ENCODE results near the gene ITGB8.
"Not testable (repeated sequence)": the region's sequence is repeated elsewhere in the genome, so short reads cannot be mapped to it uniquely, and the experiment has no call there.

Gene ITGB8

GRCh38 chr7:20385126-20385525, 54.4 kb downstream of the ITGB8 start:
- DNase-seq: no peak

DNA sequence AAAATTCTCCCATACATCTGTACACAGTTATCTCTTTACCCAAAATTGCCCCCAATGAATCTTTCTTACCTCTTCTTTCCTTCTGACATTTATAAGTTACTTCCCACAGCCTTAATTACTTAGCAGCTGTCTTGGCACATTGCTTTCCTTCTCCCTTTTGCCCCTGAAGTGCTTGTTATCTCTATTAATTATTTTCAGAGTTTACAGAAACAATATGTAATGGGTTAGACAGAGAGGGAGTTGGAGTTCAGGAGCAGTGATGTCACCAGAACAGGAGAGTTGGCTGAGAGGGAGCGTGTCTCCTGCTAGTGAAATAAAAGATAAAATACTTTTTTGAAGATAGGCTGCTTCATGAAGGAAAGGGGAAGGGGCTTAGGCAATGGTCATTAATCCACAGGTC, 57.4 kb downstream of the ITGB8 start:
- DNase-seq: no peak

DNA sequence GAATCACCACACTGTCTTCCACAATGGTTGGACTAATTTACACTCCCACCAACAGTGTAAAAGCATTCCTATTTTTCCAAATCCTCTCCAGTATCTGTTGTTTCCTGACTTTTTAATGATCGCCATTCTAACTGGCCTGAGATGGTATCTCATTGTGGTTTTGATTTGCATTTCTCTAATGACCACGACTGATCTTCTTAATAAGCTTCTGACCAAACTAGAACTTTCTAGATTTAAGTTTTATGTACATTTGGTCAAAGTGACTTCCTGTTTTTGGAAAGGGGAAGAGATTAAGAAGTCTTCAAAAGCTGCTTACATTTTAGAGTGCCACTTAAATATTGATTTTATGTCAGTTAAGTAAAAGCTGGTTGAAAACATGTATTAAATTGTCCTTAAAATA, 58.5 kb downstream of the ITGB8 start:
- DNase-seq: not testable (repeated sequence)

DNA sequence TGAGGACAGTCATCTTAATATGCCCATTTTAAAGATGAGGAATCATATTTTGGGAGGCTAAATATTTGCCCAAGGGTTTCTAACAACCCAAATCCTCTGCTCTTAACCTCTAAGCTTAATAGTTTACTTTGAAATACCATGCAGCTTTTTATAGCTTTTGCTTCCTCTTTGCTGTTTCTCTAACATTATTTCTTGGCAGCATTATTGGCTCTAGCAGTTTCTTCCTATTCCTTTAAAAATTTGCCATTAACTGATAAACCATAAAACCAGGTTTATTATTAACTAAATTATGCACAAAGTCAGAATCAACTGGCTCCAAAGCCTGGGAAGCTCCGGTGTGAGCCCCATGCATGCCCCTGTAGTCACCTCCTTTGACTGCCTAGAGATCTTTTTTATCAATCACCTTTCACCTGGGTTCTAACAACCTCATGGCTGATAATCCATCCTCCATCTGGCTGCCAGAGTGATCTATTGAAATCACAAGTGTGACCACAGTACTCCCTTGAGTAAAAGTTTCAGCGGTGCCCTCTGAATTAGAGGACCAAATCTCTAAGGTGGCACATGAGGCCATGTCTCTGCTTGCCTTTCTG, 62.4 kb downstream of the ITGB8 start:
- no peak for DNase-seq

DNA sequence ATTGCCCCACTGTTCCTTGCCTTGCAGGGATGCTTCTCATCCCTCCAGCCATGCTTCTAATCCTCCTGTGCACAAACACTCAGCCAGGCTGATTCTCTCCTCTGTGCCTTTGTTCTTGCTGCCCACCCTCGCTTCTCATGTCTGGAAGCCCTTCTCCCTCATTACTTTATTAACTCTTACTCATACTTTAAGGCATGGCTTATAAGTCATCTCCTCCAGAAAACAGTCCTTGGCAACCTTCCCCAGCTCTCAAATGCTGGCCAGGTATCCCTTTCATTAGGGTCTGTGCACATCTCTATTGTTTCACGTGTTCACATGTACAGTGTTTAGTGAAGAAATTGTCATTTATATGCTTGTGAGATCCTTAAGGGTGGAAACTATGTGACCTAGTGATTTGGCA, 62.9 kb downstream of the ITGB8 start:
- DNase-seq: no peak

DNA sequence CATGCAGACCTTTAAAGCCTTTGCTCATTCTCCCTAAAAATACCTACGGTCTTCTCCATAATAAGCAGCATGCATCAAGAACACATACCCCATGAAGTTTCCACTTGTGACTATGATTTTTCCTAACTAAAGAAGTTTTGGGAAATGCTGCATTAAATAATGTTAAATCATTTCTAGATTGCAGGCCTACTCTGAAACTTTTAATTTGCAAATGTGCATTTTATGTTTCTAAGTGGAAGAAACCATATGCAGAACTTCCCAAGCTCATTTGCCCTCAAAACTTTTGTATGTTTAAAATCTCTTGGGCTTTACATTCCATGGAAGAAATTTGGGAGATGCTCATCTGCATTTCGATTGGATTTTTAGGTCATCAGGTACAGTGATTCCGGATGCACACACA, 63.6 kb downstream of the ITGB8 start:
- DNase-seq: no peak

- no peak for DNase-seq
These were observed 64.4 kb downstream of the ITGB8 start for GRCh38 chr7:20395104-20395503.

- no peak for DNase-seq
These were observed 64.8 kb downstream of the ITGB8 start for GRCh38 chr7:20395511-20395910.

- no peak for DNase-seq
These were observed 68.8 kb downstream of the ITGB8 start for GRCh38 chr7:20399521-20399920.

DNA sequence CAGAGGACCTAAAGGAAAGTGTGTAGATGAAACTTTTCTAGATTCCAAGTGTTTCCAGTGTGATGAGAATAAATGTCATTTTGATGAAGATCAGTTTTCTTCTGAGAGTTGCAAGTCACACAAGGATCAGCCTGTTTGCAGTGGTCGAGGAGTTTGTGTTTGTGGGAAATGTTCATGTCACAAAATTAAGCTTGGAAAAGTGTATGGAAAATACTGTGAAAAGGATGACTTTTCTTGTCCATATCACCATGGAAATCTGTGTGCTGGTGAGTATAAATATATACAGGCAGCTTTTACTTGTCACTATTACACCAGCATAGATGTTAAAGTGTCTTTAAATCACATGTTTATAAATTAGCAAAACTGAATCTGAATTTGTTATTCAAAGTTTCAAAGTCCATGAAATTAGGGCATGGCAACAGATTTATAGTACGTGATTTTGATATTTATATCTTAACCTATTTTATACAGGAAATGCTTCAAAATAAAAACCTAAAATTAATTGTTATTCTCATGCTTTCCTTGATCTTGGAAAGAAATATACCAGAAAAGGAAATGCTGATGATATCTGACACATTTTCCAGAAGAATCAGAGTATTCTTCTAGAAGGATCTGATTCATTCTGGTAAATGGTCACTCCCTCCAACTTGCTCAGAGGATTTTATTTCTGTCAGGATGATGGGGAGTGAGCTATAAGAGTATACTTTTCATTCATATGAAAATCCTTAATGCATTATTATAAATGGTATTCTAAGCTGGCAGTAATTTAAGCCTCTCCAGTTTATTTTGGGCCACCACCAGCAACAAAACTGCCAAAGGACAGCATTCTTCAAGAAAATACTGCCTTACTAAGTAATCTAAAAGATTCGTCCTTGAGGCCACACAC, 71.4 kb downstream of the ITGB8 start:
- DNase-seq: no peak

GRCh38 chr7:20402747-20403230, 72.1 kb downstream of the ITGB8 start:
- DNase-seq: no peak

DNA sequence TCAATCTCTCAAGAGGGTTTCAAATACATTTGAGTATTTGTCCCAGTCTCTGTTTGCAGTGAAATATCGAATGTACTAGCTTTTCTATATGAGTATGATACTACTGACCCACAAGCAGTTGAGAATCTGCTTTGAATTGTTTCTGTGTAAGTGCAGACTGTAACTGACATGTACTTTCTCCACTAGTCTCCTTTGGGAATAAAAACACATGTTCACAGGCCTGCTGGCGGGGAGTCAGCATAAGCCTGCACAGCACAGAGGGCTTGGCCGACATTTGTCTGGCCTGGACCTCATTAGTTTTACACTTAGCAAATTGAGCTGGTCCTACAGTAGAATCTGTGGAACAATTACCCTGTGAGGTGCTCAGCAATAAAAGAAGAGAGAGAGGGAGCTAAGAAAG, 72.6 kb downstream of the ITGB8 start:
- no peak for DNase-seq

DNA sequence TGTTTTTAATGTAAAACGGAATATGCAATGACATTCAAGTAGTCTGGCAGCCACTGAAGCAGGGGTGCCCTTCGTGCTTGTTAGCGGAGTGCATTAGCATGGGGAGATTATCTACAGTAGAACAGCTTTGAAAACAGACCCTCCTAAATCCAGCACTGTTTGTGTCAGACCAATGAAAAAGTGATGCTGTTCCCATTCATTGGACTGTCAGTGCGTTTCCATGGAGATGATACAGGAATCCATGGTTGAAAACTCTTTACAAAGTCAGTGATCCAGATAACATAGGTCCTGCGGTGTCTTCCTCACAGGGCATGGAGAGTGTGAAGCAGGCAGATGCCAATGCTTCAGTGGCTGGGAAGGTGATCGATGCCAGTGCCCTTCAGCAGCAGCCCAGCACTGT, 73.6 kb downstream of the ITGB8 start:
- DNase-seq: no peak

DNA sequence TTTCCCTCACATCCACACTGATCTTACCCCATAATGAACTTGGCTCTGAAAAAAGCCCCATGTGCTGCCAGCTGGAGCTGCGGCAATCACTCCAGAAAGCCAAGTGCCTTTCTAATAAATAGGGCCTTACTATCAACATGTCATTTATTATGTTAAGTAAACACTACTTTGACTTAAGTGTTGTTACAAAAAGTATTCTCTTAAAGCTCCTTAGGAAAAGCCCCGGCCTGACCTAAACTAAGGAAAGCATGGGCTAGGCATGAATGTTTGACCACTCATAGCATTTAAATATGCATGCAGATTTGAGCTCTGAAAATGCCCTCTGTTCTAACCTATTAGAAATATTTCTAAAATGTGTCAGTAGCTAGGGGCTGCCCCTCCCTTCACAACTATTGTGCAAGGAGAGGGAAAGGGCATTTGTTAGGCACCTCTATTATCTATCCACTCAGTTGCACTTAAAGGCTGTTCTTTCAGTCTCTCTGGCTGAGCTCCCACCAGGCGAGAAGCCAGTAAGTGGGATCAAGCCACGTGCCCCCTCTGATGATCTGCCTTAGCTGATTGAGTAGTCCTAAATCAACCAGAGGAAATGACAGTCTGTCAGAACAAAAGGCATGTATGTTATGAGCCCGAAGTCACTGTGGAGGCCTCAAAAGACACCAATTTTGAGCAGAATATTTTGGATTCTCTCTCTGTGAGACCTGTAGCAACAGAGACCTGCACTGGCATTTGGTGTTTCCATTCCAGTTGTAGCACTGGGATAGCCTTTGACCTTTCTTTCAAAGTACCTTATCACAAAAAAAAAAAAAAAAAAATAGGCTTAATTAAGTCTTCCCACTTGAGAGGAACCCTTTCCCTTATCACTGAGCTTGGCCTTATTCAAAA, 77.1 kb downstream of the ITGB8 start:
- DNase-seq: no peak

GRCh38 chr7:20408467-20408826, 77.7 kb downstream of the ITGB8 start:
- DNase-seq: no peak

DNA sequence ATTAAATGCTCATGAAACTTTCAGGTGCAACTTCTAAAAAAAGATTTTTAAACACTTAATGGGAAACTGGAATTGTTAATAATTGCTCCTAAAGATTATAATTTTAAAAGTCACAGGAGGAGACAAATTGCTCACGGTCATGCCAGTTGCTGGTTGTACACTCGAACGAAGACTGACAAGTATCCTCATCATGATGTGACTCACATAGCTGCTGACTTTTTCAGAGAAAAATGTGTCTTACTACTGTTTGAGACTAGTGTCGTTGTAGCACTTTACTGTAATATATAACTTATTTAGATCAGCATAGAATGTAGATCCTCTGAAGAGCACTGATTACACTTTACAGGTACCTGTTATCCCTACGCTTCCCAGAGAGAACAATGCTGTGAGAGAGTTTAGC, 79.3 kb downstream of the ITGB8 start:
- DNase-seq: no peak

GRCh38 chr7:20411372-20411771, 80.7 kb downstream of the ITGB8 start:
- DNase-seq: no peak

DNA sequence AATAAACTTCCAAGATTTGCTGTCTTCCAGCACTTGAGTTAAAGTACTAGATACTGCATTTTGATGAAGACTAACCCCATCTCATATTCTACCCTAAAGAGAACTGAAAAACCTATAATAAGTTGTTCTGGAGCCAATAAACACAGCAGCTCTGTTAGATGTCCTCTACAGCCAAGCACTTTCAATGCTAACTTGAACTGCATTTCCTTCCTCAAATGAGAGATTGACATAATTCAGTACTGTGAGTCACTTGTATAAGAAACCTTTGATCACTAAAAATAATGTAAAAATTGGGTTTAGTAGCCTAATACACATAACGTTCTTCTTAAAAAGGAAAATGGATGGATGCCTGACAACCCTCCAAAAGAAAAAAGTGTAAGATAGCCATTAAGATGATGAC, 81.3 kb downstream of the ITGB8 start:
- no peak for DNase-seq

GRCh38 chr7:20417260-20417659, 86.6 kb downstream of the ITGB8 start:
- DNase-seq: no peak

DNA sequence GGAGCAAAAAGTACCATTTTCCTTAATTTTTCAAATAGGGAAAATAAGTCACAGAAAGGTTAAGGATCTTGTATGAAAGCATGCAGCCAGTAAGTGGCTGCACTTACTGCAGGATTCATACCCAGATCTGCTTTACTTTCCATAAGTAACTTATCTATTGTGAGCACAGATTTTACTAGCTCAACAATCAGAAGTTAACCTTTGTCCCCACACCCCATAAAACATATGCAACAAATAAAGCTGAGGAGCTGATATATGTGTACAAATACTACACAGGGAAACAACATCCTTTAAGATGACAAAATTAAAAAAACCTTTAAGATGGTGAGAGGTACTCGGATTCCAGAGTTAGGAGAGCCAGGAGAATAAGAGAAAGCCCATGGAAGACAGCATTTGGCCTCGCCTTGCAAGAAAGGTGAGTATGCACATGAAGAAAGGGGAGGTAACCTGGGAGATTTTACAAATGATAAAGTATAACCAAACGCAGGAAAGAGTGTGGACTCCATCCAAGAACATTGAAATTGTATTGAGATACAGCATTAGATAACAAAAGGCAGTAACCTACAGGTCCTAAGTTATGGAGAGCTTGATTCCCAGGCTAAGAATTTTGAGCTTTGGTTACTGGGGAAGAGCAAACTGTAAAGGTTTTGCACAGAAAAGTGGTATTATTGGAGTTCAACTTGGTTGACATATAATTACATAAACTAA, 87.1 kb downstream of the ITGB8 start:
- no peak for DNase-seq

DNA sequence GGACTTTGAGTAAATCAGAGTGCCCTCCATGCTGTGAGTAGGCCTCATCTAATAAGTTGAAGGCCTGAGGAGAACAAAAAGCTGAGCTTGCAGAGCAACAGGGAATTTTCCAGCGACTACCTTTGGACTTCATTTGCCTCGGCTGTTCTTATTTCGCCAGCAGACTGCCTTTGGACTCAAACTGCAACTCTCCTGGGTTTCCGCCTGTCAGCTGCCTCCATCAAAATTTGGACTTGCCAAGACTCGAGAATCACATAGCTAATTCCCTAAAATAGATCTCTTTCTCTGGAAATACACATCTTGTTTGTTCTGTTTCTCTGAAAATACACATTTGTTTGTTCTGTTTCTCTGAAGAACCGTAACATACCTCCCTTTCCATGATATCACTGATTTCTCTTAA, 93.8 kb downstream of the ITGB8 start:
- no peak for DNase-seq

DNA sequence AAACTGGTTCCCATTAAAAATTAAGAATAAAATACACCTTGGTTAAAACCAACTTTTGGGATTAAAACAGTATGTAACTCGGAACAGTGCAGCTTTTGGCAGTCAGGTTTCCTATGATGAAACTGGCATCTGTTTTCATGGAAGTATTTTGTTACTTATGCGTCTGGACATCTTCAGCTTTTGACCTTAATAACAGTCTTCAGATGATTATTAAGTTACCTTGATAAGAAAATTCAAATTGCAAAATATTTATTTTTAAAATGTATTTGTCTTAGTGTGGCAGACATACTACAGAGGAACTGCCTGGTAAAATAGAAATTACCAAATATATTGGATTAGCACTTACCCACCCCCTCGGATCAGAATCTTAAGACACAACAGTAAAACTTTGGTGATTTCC, 100.0 kb downstream of the ITGB8 start:
- DNase-seq: no peak

DNA sequence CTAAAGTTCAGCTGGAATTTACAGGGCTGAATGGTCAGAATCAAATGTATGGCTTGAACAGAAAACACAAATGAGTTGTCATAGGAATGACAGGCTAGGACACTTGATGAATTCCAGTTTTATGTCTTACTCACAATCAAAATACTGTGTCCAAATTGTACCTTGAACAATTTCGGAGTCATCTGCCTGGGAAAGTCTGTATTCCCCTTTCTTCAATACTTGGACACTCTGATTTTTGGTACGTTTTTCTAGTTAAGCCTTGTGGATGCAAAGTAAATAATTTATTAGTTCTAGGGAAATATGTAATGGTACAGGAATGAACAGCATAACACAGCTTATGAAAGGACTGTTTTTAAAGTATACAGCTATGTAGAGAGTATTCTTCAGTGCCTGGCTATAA, 100.4 kb downstream of the ITGB8 start:
- DNase-seq: no peak

Measured in CD4-positive, alpha-beta T cell treated with Interleukin-21 for 1 hour (primary cell).